ENCODE results near the gene CLCNKB.
"Not testable (repeated sequence)": the region's sequence is repeated elsewhere in the genome, so short reads cannot be mapped to it uniquely, and the experiment has no call there.

The CLCNKB gene

DNA sequence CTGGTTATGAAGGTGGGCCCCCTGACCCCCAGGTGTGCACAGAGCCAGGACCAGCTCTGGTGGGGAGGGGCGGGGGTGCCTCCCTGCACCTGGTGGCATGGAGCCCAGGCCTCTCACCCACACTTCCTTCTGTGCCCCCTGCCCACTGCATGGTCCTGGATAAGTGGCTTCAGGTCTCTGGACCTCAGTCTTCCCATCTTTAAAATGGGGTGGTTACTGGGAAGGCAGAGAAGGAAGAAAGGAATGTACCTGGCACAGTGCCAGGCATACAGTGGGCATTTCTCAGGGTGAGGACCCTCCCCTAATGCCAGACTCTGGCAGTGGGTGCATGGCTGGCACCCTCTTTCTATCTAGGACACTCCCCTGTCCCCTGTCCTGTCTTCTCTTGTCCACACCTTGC is 14.3 kb upstream of the CLCNKB start:
- no peak for DNase-seq

DNA sequence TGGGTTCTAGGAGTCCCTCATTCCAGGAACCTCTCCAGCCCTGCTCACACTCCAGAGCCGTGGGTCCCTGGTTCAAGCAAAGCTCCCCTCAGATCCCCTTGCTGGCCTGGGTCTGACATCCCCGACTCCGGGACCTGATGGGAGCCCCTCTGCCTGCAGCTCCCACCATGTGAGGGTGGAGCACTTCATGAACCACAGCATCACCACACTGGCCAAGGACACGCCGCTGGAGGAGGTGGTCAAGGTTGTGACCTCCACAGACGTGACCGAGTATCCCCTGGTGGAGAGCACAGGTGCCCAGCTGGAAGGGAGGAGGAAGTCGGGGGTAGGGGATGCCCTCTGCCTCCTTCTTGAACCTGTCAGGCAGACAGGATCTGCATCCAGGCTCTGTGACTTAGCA is 12.0 kb upstream of the CLCNKB start:
- DNase-seq, result no peak

DNA sequence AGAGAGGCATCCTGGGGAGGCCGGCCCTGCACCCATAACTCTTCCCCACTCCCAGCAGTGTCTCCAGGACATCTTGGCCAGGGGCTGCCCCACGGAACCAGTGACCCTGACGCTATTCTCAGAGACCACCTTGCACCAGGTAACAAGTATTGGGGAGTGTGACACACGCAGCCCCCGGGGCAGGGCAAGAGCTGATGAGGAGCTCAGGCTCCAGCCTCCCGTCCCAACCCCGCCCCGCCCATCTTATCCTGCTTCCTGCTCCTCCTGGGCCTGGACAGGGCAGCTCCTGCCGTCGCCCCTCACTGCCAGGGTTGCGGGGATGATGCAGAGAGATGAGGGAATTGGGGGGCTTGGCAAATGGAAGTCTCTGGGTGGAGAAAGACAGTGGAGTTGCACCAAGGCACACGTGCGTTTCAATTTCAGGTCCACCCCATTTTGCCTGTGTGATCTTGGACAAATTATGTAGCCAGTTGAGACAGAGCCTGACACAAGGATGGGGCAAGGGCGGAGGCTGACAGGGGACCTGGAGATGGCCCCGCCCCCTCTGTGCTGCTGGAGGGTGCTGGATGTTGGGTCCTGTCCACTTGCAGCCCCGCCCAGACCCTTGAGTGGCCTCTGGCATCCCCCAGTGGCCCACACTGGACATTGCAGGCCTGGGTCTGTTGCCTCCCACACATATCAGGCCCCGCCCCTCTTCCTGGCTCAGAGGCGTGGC is 11.0 kb upstream of the CLCNKB start:
- DNase-seq, result peak in 53 of 58 donors; percentile 3 to 76 (median 48)

DNA sequence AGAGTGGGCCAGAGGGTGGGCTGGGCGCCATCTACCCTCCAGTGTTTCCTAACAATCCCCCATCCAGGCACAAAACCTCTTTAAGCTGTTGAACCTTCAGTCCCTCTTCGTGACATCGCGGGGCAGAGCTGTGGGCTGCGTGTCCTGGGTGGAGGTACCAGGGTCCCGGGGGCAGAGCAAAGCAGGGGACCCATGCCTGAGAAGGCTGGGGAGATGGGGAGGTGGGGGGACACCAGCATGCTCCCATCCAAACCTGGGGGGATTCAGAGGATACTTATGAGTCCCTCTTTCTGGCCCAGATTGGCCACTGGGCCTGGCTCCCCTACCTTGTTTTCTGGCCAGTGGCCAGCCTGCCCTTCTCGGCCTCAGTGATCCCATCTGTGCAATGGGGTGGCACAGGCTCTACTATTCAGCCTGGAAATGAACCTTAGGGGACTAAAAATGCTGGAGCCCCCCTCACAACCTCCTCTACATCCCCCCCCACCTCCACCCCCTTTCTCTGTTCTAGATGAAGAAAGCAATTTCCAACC is 10.4 kb upstream of the CLCNKB start:
- DNase-seq, result not testable (repeated sequence)

DNA sequence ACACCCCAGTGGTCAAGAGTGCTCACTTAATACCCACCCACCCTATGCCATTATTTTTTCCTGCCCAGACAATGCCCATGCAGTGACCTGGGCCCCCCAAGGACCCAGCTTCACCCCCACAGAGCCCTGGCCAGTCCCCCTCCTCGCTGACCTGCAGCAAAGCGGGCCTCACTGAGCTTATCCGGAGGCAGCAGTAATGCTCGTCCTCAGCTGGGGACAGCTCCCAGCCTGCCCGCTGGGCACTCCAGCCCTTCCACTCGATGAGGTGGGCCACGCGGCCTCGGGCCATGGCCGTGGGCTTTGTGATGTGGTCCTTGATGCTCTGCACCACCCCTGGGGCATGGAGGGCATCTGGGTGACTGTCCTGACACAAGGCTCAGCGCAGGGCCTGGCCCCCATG is 7.1 kb upstream of the CLCNKB start:
- DNase-seq, result not testable (repeated sequence)

DNA sequence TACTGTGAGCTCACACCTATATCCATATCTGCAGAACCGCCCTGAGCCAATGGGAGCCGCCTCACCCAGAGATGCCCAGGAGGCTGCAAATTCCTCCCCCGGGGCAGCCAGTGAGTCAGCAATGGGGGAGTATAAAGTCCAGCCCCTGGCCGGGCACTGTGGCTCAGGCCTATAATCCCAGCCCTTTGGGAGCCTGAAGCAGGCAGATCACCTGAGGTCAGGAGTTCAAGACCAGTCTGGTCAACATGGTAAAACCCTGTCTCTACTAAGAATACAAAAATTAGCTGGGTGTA is 5.0 kb upstream of the CLCNKB start:
- DNase-seq, result no peak

DNA sequence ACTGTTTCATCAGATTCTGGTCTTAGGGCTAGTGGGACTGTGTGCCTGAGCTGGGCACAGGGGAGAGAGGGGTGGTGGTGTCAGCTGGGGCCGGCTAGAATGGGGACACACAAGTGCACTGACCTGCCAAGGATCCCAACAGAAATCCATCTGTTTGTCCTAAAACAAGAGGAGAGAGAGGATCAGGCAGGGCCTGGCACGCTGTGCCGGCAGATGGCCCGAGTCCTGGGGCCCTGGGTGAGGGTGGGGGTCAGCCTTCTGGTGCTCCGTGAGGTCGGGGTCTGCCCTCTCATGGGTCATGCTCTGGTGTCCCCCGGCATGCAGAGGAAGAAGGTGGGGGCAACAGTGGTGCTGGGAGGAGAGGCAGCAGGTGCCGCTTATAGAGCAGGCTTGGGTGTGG is 3.7 kb upstream of the CLCNKB start:
- DNase-seq, result not testable (repeated sequence)

DNA sequence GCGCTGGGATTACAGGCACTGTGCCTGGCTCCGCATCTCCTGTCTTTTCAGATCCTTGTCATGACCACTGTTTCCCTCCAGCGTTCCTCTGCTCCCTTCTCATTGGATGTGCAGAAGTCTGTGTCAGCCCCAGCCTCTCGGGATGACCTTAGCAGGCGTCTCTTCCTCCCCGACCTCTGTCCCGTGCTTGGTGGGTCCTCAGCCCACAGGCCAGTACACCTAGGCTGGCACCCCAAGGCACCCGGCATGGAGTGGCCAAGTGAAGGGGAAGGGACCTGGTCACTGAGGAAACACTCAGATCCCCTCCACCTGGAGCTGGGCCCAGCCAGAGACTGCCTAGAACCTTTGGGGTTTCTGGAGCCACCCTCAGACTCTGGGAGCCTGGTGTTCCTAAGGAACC is 2.4 kb upstream of the CLCNKB start:
- no peak for DNase-seq

DNA sequence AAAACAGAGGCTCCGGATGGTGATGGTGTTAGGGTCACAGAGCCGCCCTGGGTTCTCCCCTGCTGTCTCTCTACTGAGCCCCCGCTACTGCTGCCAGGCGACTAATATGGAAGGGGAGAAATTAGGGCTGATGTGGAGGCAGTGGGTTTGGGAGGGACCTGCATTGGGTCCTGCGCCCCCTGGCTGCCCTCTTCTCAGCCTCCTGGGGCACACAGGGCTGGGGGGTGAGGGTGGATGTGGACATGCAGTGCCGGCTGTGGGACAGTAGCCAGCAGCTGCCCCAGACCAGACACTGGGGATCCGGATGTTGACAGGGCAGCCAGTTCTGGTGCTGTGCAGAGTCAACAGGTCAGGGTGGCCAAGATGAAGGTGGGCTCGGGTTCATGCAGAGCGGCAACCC is 1.5 kb upstream of the CLCNKB start:
- DNase-seq, result no peak

DNA sequence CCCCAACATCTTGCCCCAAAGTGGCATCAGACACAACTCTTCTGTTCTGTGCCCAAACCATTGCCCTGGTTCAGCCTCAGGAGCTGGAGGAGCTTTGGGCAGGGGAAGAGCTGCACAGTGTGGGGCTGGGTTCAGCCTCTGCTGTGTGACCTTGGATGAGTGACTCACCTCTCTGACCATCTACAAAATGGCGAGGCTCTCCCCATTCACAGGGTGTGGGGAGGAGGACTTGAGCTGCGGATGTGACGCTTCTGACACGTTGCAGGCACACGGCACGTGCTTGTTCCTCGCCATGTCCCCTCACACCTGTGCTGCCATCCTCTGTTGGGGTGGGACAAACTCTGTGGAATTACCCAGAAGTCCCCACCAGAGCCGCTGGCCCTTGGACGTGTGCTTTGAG is 928 bp upstream of the CLCNKB start:
- not testable (repeated sequence) for DNase-seq

DNA sequence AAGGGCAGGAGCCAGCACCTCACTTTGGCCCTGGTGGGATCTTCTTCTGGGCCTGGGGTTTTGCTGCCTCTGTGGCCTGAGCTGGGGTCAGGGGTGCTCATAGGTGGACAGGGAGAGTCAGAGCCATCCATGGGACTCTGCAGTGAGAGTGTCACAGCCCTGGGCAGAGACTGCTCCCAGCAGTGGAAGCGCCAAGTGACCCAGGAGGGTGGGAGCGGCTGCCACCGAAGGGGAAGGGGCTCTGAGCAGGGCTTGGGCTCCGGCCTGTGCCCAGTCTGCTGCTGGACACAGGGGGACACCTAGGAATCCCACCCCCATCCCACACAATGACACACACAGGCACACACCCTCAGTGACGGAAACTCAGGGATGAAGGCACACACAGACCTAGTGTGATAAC is 368 bp downstream of the CLCNKB start:
- no peak for DNase-seq

DNA sequence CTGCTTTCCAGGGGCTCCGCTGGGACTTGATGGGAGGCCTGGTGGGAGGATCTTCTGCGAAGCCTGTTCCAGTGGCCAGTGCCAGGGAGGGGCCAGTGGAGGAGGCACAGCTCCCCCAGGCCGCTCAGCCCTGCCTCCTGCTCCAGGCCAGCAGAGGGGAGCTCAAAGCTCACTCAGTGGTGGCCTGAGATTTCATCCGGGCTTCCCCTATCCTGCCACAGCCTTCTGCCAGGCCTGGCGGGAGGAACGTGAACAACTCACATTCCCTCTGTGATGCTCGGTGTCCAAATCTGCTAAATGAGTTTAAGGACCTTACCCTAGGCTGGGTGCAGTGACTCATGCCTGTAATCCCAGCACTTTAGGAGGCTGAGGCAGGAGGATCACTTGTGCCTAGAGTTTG is 3.3 kb downstream of the CLCNKB start:
- no peak for DNase-seq

DNA sequence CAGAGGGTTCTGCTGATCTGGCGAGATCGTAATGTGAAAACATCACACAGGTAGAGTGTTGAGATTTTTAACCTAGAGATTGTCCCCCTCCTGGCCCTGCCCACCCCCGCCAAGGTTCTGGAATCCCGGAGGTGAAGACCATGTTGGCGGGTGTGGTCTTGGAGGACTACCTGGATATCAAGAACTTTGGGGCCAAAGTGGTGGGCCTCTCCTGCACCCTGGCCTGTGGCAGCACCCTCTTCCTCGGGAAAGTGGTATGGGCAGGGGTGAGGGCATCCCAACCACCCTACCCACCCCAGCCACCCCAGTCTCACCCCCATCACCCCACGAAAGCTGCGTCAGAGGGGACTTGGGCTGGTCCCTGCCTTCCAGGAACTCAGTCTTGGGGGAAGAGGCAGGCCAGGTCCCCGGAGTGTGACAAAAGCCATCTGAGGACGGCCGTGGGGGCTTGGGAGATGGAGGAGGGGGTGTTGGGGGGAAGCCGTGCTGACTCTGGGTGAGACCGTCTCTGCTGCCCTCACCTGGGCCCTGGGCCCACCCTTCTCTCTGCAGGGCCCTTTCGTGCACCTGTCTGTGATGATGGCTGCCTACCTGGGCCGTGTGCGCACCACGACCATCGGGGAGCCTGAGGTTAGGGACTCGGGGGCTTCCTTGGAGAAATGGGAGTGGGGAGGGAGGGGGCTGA is 4.4 kb downstream of the CLCNKB start:
- DNase-seq, result no peak

DNA sequence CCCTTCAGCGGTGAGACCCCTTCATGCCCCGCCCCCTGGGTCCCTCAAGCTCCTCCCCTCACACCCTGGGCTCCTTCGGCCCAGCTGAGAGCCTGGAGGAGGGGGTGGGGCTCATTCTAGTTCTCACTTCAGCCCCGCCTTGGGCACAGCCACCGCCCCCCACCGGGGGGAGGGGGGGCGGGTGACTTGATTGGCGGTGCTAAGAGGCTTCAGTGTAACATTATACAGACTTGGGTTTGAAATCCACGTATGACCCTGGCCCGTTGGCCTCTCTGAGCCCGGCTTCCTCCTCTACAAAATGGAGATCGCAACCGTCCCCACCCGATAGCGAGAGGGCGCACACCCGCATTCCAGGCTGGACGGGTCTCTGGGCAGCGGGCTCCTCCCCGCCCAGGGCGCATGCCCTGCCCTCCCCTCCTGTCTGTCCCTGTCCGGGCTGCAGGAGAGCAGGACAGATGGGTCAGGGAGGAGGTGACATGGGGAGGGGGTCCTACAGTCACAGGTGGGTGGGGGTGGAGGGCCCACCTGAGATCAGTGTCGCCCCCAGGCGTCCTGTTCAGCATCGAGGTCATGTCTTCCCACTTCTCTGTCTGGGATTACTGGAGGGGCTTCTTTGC is 5.1 kb downstream of the CLCNKB start:
- peak in 6 of 58 donors; percentile 14 to 25 (median 16) for DNase-seq

DNA sequence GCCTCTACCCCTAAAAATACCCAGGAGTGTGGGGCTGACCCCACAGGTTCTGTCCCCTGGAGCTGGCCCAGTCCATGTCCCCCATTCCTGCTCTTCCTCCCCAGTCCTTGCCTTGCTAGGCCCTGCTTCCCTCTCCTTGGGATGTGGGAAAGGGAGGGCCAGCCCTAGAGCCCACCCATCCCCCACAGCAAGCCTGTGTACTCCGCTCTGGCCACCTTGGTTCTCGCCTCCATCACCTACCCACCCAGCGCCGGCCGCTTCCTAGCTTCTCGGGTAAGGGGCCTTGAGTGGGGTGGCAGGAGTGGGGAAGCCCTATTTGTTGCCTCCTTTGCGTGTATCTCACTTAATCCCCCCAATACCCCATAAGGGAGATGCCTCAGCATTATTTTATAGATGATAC is 6.7 kb downstream of the CLCNKB start:
- DNase-seq, result no peak

DNA sequence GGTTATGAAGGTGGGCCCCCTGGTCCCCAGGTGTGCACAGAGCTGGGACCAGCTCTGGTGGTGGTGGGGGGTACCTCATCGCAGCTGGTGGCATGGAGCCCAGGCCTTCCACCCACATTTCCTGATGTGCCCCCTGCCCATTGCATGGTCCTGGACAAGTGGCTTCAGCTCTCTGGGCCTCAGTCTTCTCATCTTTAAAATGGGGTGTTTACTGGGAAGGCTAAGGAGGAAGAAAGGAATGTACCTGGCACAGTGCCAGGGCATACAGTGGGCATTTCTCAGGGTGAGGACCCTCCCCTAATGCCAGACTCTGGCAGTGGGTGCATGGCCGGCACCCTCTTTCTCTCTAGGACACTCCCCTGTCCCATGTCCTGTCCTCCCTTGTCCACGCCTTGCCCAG is 7.5 kb downstream of the CLCNKB start:
- DNase-seq, result no peak

DNA sequence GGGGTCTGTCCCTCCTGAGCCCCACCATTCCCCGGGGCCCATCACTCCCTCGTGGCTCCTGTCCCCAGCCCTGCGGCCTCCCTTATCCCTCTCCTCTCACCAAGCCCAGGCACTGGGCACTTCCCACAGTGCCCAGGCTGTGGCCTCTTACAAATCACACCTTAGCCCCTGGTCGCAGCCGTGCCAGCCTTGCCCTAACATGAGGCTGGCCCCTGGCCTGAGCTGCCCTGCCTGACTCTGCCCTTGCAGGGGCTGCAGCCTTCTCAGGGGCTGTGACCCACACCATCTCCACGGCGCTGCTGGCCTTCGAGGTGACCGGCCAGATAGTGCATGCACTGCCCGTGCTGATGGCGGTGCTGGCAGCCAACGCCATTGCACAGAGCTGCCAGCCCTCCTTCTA is 8.4 kb downstream of the CLCNKB start:
- DNase-seq, result not testable (repeated sequence)

DNA sequence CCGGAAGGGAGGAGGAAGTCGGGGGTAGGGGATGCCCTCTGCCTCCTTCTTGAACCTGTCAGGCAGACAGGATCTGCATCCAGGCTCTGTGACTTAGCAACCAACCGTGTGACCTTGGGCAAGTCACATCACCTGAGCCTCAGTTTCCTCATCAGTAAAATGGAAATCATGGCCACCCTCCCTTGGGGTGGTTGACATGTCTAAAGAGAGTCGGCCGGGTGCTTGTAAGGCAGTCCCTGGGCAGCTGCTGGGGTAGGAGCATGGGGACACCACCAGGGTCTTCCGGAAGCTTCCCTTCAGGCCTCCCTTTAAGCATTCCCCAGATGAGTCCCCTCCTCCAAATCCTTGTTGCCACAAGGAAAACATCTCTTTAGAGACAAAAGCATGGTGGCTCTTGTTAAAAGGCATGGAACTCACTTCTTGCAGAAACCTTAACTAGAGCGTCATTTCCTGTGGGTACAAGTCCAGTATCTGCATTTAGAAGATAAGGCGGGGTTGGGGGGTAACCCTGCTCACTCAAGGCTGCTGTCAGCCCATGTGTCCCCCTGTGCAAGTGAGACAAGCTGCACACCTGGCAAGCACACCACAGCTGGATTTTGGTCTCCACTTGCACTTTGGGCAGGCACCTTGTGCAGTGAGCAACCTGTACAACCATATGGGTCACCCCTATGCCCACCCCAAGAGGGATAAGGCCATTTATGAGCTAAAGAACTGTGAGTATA is 10.4 kb downstream of the CLCNKB start:
- DNase-seq, result no peak

DNA sequence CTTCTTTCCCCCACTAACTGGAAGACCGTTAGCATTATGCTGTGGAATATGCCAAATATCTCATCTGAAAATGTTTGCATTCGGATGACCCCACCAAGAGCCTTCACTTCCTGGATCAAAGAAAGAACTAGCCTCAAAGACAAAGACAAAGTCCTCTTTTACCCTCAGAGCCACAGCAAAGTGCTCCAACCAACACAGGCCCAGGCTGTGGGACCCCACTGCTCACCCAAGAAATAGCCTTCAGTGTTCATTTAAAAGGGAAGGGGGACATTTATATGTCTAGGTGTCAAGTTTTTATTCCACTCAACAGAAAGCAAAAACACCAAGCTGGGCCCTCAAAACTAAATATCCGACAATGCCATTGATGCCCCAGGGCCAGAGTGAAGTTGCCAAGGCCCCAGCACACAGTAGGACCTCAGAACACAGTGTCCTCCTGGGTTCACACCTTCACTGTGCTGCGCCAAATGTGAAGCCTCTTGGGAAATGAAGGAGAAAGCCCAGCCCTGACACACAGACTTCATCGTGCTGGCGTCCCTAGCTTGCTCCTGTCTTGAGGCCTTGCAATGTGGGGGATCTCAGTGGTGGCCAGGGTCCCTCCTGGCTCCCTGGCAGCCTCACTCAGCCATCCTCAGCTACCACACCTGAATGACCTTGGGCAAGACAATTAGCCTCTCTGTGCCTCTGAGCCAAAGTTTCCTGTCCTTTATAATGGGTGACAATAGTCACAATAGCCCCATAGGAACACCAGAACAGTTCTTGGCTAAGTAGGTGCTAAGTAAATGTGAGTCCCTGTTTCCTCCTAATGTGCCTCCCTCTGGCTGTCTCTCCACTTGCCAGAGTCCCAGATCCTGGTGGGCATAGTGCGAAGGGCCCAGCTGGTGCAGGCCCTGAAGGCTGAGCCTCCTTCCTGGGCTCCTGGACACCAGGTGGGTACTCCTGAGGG is 11.3 kb downstream of the CLCNKB start:
- no peak for DNase-seq

DNA sequence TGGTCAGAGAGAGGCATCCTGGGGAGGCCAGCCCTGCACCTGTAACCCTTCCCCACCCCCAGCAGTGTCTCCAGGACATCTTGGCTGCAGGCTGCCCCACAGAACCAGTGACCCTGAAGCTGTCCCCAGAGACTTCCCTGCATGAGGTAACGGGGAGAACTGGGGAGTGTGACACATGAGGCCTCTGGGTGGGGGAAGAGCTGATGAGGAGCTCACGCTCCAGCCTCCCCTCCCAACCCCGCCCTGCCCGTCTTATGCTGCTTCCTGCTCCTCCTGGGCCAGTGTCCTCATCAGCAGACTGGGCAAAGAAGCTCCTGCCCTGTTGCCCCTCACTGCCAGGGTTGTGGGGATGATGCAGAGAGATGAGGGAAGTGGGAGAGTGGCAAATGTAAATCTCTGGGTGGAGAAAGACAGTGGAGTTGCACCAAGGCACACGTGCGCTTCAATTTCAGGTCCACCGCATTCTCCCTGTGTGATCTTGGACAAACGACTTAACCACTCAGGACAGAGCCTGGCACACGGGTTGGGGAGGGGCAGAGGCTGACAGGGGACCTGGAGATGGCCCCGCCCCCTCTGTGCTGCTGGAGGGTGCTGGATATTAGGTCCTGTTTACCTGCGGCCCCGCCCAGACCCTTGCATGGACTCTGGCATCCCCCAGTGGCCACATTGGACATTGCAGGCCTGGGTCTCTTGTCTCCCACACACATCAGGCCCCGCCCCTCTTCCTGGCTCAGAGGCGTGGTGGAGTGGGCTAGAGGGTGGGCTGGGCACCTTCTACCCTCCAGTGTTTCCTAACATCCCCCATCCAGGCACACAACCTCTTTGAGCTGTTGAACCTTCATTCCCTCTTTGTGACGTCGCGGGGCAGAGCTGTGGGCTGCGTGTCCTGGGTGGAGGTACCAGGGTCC is 12.3 kb downstream of the CLCNKB start:
- DNase-seq, result peak in 53 of 58 donors; percentile 17 to 81 (median 45)

Data from anterior cingulate cortex (tissue), 58 donors.